DND-41 (cell line): Measurements from ENCODE around the gene SPRTN.

ENCODE experiments used
- EZH2 ChIP-seq: IDR thresholded peaks from 3 replicates; pipeline ENCODE4 v1.6.1; 2012; ENCODE audit warnings: borderline replicate concordance, low read depth, mild to moderate bottlenecking, moderate library complexity, low read length, inconsistent platforms; ENCODE audit not compliant: severe bottlenecking
- TF ChIP-seq, protein P1 (sequence below): IDR thresholded peaks from 2 replicates; pipeline ENCODE4 v1.5.1; 2012; ENCODE audit warnings: borderline replicate concordance, low read length, moderate library complexity, mild to moderate bottlenecking; ENCODE audit not compliant: poor library complexity, severe bottlenecking; ENCODE audit errors: extremely low read depth

DNA sequence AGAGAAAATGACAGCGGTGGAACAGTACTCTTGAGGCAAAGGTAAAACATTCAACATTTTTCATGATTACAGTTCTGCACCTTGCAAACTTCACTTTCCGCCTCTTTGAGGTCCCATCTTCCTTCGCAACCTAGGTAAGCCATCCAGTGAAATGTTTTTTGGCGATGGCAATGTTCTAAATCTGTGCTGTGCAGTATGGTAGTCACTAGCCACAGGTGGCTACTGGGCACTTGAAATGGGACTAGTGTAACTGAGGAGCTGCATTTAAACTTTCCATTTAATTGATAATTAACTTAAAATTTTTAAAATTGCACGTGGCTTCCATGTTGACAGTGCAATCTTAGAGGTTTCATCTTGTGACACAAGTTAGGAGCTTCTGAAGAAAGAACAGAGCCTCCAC lies 13.4 kb upstream of the SPRTN start:
- TF ChIP-seq EZH2 = no peak
- TF ChIP-seq, protein P1, sequence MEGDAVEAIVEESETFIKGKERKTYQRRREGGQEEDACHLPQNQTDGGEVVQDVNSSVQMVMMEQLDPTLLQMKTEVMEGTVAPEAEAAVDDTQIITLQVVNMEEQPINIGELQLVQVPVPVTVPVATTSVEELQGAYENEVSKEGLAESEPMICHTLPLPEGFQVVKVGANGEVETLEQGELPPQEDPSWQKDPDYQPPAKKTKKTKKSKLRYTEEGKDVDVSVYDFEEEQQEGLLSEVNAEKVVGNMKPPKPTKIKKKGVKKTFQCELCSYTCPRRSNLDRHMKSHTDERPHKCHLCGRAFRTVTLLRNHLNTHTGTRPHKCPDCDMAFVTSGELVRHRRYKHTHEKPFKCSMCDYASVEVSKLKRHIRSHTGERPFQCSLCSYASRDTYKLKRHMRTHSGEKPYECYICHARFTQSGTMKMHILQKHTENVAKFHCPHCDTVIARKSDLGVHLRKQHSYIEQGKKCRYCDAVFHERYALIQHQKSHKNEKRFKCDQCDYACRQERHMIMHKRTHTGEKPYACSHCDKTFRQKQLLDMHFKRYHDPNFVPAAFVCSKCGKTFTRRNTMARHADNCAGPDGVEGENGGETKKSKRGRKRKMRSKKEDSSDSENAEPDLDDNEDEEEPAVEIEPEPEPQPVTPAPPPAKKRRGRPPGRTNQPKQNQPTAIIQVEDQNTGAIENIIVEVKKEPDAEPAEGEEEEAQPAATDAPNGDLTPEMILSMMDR = no peak
